HepG2 (cell line): Measurements from ENCODE around the gene RIPK1. TPM values are rescaled to one million over a fixed set of nuclear protein-coding genes. Genes with fewer than 3 reads are reported as not detected.

Source experiments
- ATAC-seq: fragments of 200-7000 bp; cut with Tn5 transposase; 3 replicates; pipeline ENCODE4 v1.9.1; 2020; ENCODE audit warnings: mild to moderate bottlenecking, moderate library complexity
- BruUV-seq: library from RNA; stranded (reverse); fragments of 400-500 nt; replicated peaks from 2 replicates; lab custom pipeline; 2021; lab: Mats Ljungman, UMichigan
- CTCF ChIA-PET: fragments of 300-600 bp; formaldehyde crosslinking; extraction: SDS; loops from one replicate; lab custom pipeline; 2021; ENCODE audit warnings: low total read pairs, inconsistent platforms, low intra/inter-chr PET ratio; lab: Yijun Ruan, JAX
- POLR2A ChIA-PET: fragments of 350-600 bp; sonication (Branson Sonifier 250); formaldehyde crosslinking; loops from one replicate; lab custom pipeline; 2020; ENCODE audit warnings: antibody characterized with exemption, inconsistent platforms; lab: Yijun Ruan, JAX
- DNase-seq: peaks from one replicate; pipeline ENCODE4 v3.0.0-alpha.2; 2015; ENCODE audit warnings: low spot score
- FAIRE-seq: peaks from 3 replicates; lab custom pipeline; 2011; peaks lifted over from hg19 to GRCh38; lab: Jason Lieb, UNC
- H2AFZ ChIP-seq: one replicate; pipeline ENCODE4 v1.6.1; 2011; ENCODE audit warnings: low read length, inconsistent platforms
- H3K27ac ChIP-seq: fragments of 300-600 bp; 3 replicates; pipeline ENCODE4 v1.8.0; 2011; ENCODE audit warnings: mixed run types, mild to moderate bottlenecking, mixed read lengths, low read length, inconsistent platforms; ENCODE audit not compliant: insufficient read depth; ENCODE audit errors: extremely low read length
- H3K27me3 ChIP-seq, 2 experiments: fragments of 200-600 bp in 1 of 2; 2 replicates in 1 of 2; 3 replicates in 1 of 2; pipeline versions ENCODE4 v1.6.0 to v1.8.0; 2011; ENCODE audit warnings: low read length in 2 of 2, mild to moderate bottlenecking in 2 of 2, moderate library complexity in 2 of 2, inconsistent platforms in 1 of 2; ENCODE audit not compliant: insufficient read depth in 2 of 2, control insufficient read depth in 1 of 2
- H3K36me3 ChIP-seq, 2 experiments: fragments of 200-600 bp in 1 of 2; replicated peaks in 1 of 2; 2 replicates in 1 of 2; 3 replicates in 1 of 2; pipeline versions ENCODE4 v1.5.1 to v1.8.0; 2011; ENCODE audit warnings: low read length in 2 of 2, inconsistent platforms in 1 of 2; ENCODE audit not compliant: insufficient read depth in 2 of 2, control insufficient read depth in 1 of 2
- H3K4me1 ChIP-seq: 2 replicates; pipeline ENCODE4 v1.5.1; 2012; ENCODE audit warnings: low read length, inconsistent platforms; ENCODE audit not compliant: insufficient read depth
- H3K4me2 ChIP-seq: 2 replicates; pipeline ENCODE4 v1.6.0; 2011; ENCODE audit warnings: low read depth, low read length, inconsistent platforms
- H3K4me3 ChIP-seq, 3 experiments: fragments of 200-600 bp in 1 of 3; sonication (generic), shearing (Covaris generic) in 1 of 3; replicated peaks in 1 of 3; 2 replicates each; pipeline ENCODE4 v1.5.1; 2011 to 2016; ENCODE audit warnings: low read length in 3 of 3, inconsistent platforms in 2 of 3, low read depth in 2 of 3, mild to moderate bottlenecking in 2 of 3, control low read depth in 1 of 3, mixed read lengths in 1 of 3; ENCODE audit not compliant: insufficient read depth in 1 of 3
- H3K79me2 ChIP-seq: one replicate; pipeline ENCODE4 v1.6.1; 2011; ENCODE audit warnings: low read length, inconsistent platforms; ENCODE audit not compliant: insufficient read depth
- H3K9ac ChIP-seq: 2 replicates; pipeline ENCODE4 v1.6.0; 2011; ENCODE audit warnings: mild to moderate bottlenecking, low read depth, low read length, inconsistent platforms; ENCODE audit not compliant: insufficient read depth
- H3K9me3 ChIP-seq: 2 replicates; pipeline ENCODE4 v1.5.1; 2012; ENCODE audit warnings: mild to moderate bottlenecking, low read length
- H4K20me1 ChIP-seq: 2 replicates; pipeline ENCODE4 v1.6.0; 2011; ENCODE audit warnings: inconsistent platforms, mild to moderate bottlenecking, low read length, moderate library complexity; ENCODE audit not compliant: insufficient read depth
- GTF3A ChIP-seq: sonication (generic); formaldehyde crosslinking; conservative IDR thresholded peaks from 2 replicates; pipeline ENCODE4 v1.4.0; 2020; ENCODE audit warnings: mild to moderate bottlenecking, missing genetic modification reagents
- HOXA7 ChIP-seq: sonication (generic); formaldehyde crosslinking; IDR thresholded peaks from 2 replicates; pipeline ENCODE4 v1.8.1; 2022; ENCODE audit warnings: mild to moderate bottlenecking, missing genetic modification reagents, moderate library complexity
- MIXL1 ChIP-seq: IDR thresholded peaks from 2 replicates; pipeline ENCODE4 v1.6.1; 2016
- MYNN ChIP-seq: sonication (generic); formaldehyde crosslinking; IDR thresholded peaks from 2 replicates; pipeline ENCODE4 v1.4.0; 2020; ENCODE audit warnings: mild to moderate bottlenecking, low read depth, missing genetic modification reagents
- PLRG1 ChIP-seq: fragments of 450-650 bp; conservative IDR thresholded peaks from 2 replicates; pipeline ENCODE4 v1.6.1; 2016
- RBM22 ChIP-seq: fragments of 200-400 bp; formaldehyde crosslinking; optimal IDR thresholded peaks from 2 replicates; pipeline ENCODE3; 2017; ENCODE audit warnings: mild to moderate bottlenecking, low read length, moderate library complexity
- SNAPC4 ChIP-seq: sonication (generic); formaldehyde crosslinking; IDR thresholded peaks from 2 replicates; pipeline ENCODE4 v1.4.0; 2020; ENCODE audit warnings: mild to moderate bottlenecking, missing genetic modification reagents
- STAT6 ChIP-seq: sonication (generic); formaldehyde crosslinking; IDR thresholded peaks from 2 replicates; pipeline ENCODE4 v1.4.0; 2020; ENCODE audit warnings: missing genetic modification reagents, mild to moderate bottlenecking, borderline replicate concordance
- ZFP82 ChIP-seq: sonication (generic); formaldehyde crosslinking; IDR thresholded peaks from 2 replicates; pipeline ENCODE4 v1.5.1; 2020; ENCODE audit warnings: mild to moderate bottlenecking, missing genetic modification reagents, borderline replicate concordance
- ZNF282 ChIP-seq: fragments of 450-650 bp; IDR thresholded peaks from 2 replicates; pipeline ENCODE4 v1.6.1; 2018; ENCODE audit not compliant: partially characterized antibody
- ZNF513 ChIP-seq: sonication (generic); formaldehyde crosslinking; conservative IDR thresholded peaks from 2 replicates; pipeline ENCODE4 v1.5.0; 2020; ENCODE audit warnings: missing genetic modification reagents
- ZNF549 ChIP-seq: sonication (generic); formaldehyde crosslinking; IDR thresholded peaks from 2 replicates; pipeline ENCODE4 v1.5.0; 2020; ENCODE audit warnings: missing genetic modification reagents
- ZNF557 ChIP-seq: sonication (generic); formaldehyde crosslinking; IDR thresholded peaks from 2 replicates; pipeline ENCODE4 v1.4.0; 2020; ENCODE audit warnings: missing genetic modification reagents
- ZNF605 ChIP-seq: sonication (generic); formaldehyde crosslinking; IDR thresholded peaks from 2 replicates; pipeline ENCODE4 v1.8.0; 2022; ENCODE audit warnings: mild to moderate bottlenecking, missing genetic modification reagents
- WGBS: methylation state at CpG from one replicate; pipeline ENCODE4 v1.1.6; 2017; ENCODE audit warnings: low lambda C conversion rate; 5-methylcytosine and 5-hydroxymethylcytosine counted together
- in situ Hi-C: cut with HindIII; loops from 2 replicates; pipeline ENCODE4 v1.10.0; 2017; ENCODE audit warnings: low pct_unique_long_range_greater_than_20kb; ENCODE audit not compliant: extremely low pct_ligation_motif_present
- intact Hi-C: fragments of 100-400 bp; cut with micrococcal nuclease; formaldehyde crosslinking; loops from one replicate; pipeline ENCODE4 v1.10.0; 2022; ENCODE audit not compliant: unreplicated experiment
- polyA plus RNA-seq, 8 experiments: library from polyadenylated mRNA; depleted of rRNA in 3 of 8; stranded (reverse) in 7 of 8; unstranded in 1 of 8; fragments of >200 nt; fragmentation: Illumina TruSeq in 4 of 8; extraction: Trizol in 4 of 8; gene quantifications; 2 replicates each; pipeline versions ENCODE4 v1.2.1 to v1.2.3, GENCODE V29; 2011 to 2016; ENCODE audit warnings: low read depth in 4 of 8, missing spikeins in 1 of 8, mixed read lengths in 1 of 8; ENCODE audit not compliant: insufficient read depth in 1 of 8
- total RNA-seq, 5 experiments: library from RNA; depleted of rRNA; stranded (reverse); fragments of >200 nt; fragmentation: Illumina TruSeq; extraction: Trizol; gene quantifications; 2 replicates each; pipeline ENCODE4 v1.2.3, GENCODE V29; 2016; ENCODE audit warnings: low read depth in 1 of 5

RIPK1 gene
- total and polyA plus RNA-seq, 2 of the 13 experiments (the other 11 are each of a cell fraction or from before 2014, with no cell fraction given): 9.0 to 10.3 TPM

DNA sequence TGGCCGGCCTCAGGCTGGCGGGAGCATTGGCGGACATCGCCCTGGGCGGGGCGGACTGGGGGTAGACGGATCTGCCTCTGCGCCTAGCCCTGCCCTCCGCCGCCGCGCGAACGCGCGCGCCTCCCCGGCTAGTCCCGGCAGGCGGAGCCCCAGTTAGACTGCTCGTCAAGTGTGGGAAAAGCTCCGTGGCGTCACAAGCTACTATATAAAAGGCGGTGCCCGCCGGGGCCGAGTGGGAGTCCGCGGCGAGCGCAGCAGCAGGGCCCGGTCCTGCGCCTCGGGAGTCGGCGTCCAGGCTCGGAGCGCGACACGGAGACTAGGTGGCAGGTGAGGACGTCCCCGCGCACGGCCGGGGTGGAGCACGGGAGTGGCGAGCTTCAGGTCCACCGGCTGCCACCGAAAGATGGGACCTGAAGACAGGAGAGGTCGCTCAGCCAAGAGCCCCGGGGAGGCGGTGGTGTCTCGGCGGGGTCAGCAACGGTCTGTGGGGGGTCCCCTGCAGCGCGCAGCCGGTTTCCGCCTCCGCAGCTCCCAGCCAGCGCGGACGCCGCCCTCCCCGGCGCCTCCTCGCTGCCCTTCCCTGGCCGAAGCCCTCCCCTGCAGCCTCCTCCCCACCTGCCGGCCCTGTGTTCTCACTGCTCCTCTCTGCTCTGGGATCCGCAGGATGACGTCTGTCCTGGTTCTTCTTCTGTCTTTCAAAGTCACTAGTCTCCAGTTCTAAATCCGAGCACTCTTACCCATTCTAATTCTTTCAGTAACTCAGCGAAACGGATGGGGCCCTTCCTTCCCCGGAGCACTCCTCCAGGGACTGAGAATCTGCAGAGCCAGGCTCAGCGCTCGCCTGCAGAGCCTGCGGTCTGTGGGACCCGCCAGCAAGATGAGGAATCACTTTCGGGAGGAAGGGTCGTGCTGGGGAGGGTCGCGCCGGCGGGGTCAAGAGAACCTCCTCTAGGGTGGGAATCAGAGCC, 4.3 kb upstream of the RIPK1 start:
- FAIRE-seq (peak; percentile 18), DNase-seq (peak; percentile 86), ATAC-seq (peak; percentile 91)
- Histone ChIP-seq H3K9ac (peak overlapping the region; percentile 80), H3K4me1 (peaks cover 29% of the 10 kb centered on the region), H3K79me2 (peaks cover 18% of the 10 kb centered on the region), H3K27ac (peak overlapping the region; percentile 63), H3K36me3 (no peaks in the 10 kb centered on the region), H3K9me3 (no peaks in the 10 kb centered on the region), H2AFZ (no peak overlapping the region), H3K4me3 (peak overlapping the region; percentile 73 to 95 (median 93)), H3K27me3 (peaks cover 0 to 6% of the 10 kb centered on the region in 2 experiments; a peak in 3 of 5 replicates), H4K20me1 (peaks cover 3% of the 10 kb centered on the region; the same call in 1 of the 2 replicates), H3K4me2 (peak overlapping the region; percentile 96)
- POLR2A ChIA-PET: interaction anchor here (0.6 to 1.4 kb wide), 33 partner anchors 10 to 1072 kb away, joined by 3 to 34 read pairs (median 4); partner anchors contain the start of genes BPHL, ECI2, NQO2 and SERPINB1
- WGBS: 2% methylated on average over 38 of the region's 85 CpGs
- TSS peak; percentile 35 for BruUV-seq
- CTCF ChIA-PET: no interaction called here
- in situ Hi-C loops: no loop called here
- intact Hi-C loops: loop anchor here (10.0 kb wide), 1 partner anchor 51 kb away; the partner anchor contains the start of gene BPHL
- TF ChIP-seq HOXA7 (CRISPR knock-in tag) (no peak), ZNF557 (CRISPR knock-in tag) (no peak), ZFP82 (CRISPR knock-in tag) (no peak; the same call in 1 of the 2 replicates), ZNF605 (CRISPR knock-in tag) (peak; percentile 92), STAT6 (peak; percentile 75; the same call in 1 of the 2 replicates), RBM22 (no peak), ZNF513 (0 out of 2 replicates have a peak, but pooled peaks have one; percentile 49), ZNF549 (CRISPR knock-in tag) (no peak), MIXL1 (no peak), PLRG1 (no peak), GTF3A (CRISPR knock-in tag) (no peak), ZNF282 (no peak), MYNN (CRISPR knock-in tag) (peak; percentile 77; the same call in 1 of the 2 replicates), SNAPC4 (CRISPR knock-in tag) (no peak)
